Ishikawa (cell line): ENCODE results near the gene LILRB5.

Experiments
- CEBPB ChIP-seq: IDR thresholded peaks from 2 replicates; pipeline ENCODE4 v1.6.1; 2012
- CREB1 ChIP-seq: IDR thresholded peaks from 2 replicates; pipeline ENCODE4 v1.6.1; 2012; ENCODE audit warnings: low read depth
- EGR1 ChIP-seq: IDR thresholded peaks from 2 replicates; pipeline ENCODE4 v1.6.1; 2012
- EP300 ChIP-seq: IDR thresholded peaks from 2 replicates; pipeline ENCODE4 v1.6.1; 2012; ENCODE audit warnings: borderline replicate concordance
- FOXM1 ChIP-seq: IDR thresholded peaks from 2 replicates; pipeline ENCODE4 v1.6.1; 2012; ENCODE audit warnings: low read depth, borderline replicate concordance
- NFIC ChIP-seq: IDR thresholded peaks from 2 replicates; pipeline ENCODE4 v1.6.1; 2012
- RAD21 ChIP-seq: IDR thresholded peaks from 2 replicates; pipeline ENCODE4 v1.6.1; 2012; ENCODE audit warnings: low read depth
- REST ChIP-seq: IDR thresholded peaks from 2 replicates; pipeline ENCODE4 v1.6.1; 2012; ENCODE audit warnings: low read depth, mild to moderate bottlenecking
- TAF1 ChIP-seq: IDR thresholded peaks from 2 replicates; pipeline ENCODE4 v1.6.1; 2012; ENCODE audit warnings: low read depth, mild to moderate bottlenecking
- TCF12 ChIP-seq: IDR thresholded peaks from 2 replicates; pipeline ENCODE4 v1.6.1; 2012; ENCODE audit warnings: low read depth
- TEAD4 ChIP-seq: IDR thresholded peaks from 2 replicates; pipeline ENCODE4 v1.6.1; 2012
- USF1 ChIP-seq: IDR thresholded peaks from 2 replicates; pipeline ENCODE4 v1.6.1; 2012
- YY1 ChIP-seq: IDR thresholded peaks from 2 replicates; pipeline ENCODE4 v1.6.1; 2012; ENCODE audit warnings: low read depth
- ZBTB7A ChIP-seq: IDR thresholded peaks from 2 replicates; pipeline ENCODE4 v1.6.1; 2012; ENCODE audit warnings: low read depth
- TF ChIP-seq, protein P1 (sequence below): IDR thresholded peaks from 2 replicates; pipeline ENCODE4 v1.6.1; 2012

Gene LILRB5

DNA sequence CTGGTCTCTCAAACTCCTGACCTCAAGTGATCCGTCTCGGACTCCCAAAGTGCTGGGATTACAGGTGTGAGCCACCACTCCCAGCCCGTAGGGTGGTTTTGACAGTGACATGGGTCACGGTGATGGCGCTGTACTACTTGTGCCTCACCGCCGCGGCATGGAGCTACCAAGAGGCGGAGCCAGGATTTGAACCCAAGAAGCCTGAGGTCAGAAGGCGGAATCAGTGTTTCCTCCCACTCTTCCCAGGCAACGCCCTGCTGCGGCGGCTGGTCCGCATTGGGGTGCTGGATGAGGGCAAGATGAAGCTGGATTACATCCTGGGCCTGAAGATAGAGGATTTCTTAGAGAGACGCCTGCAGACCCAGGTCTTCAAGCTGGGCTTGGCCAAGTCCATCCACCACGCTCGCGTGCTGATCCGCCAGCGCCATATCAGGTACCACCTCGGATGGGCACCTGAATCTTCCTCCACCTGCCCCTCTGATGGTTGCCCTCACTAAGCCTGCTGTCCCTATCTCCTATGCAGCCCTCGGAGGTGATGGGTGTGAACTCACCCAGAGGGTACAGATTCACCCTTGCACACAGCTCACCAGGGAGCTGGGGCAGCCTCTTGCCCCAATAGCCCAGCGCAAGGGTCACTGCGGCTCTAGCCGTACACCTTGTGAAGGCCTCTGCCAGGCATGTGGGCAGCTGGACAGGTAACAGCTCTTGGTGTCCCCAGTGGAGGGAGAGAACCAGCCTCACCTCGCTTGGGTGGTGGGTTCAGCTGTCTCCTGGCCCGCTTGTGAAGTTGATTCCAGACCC is 50.8 kb downstream of the LILRB5 start:
- TF ChIP-seq EGR1: no peak
- no peak for TF ChIP-seq NFIC
- no peak for TF ChIP-seq ZBTB7A
- no peak for TF ChIP-seq YY1
- TF ChIP-seq FOXM1: no peak

GRCh38 chr19:54204767-54205468 is 52.2 kb downstream of the LILRB5 start:
- no peak for TF ChIP-seq USF1
- no peak for TF ChIP-seq EGR1
- no peak for TF ChIP-seq EP300
- TF ChIP-seq FOXM1: no peak
- no peak for TF ChIP-seq TAF1
- TF ChIP-seq, protein P1, sequence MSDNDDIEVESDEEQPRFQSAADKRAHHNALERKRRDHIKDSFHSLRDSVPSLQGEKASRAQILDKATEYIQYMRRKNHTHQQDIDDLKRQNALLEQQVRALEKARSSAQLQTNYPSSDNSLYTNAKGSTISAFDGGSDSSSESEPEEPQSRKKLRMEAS: no peak
- no peak for TF ChIP-seq YY1
- no peak for TF ChIP-seq ZBTB7A
- TF ChIP-seq CREB1: no peak
- TF ChIP-seq TCF12: no peak
- no peak for TF ChIP-seq REST
- no peak for TF ChIP-seq TEAD4
- no peak for TF ChIP-seq RAD21
- TF ChIP-seq CEBPB: no peak
- no peak for TF ChIP-seq NFIC

GRCh38 chr19:54203151-54203611 is 53.9 kb downstream of the LILRB5 start:
- no peak for TF ChIP-seq EP300

DNA sequence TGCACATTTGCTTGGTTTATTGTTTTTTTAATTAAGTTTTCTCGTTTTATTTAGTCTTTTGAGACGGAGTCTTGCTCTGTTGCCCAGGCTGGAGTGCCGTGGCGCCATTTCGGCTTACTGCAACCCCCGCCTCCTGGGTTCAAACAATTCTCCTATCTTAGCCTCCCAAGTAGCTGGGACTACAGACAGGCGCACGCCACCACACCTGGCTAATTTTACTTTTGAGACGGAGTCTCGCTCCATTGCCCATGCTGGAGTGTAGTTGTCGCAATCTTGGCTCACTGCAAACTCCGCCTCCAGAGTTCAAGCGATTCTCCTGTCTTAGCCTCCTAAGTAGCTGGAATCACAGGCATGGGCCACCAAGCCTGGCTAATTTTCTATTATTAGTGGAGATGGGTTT is 55.1 kb downstream of the LILRB5 start:
- TF ChIP-seq EP300: no peak
- TF ChIP-seq EGR1: no peak
- TF ChIP-seq YY1: no peak
- TF ChIP-seq TEAD4: no peak
- TF ChIP-seq CEBPB: no peak
- TF ChIP-seq CREB1: no peak
- no peak for TF ChIP-seq TCF12
- TF ChIP-seq NFIC: no peak
- TF ChIP-seq TAF1: no peak
- TF ChIP-seq, protein P1: no peak

DNA sequence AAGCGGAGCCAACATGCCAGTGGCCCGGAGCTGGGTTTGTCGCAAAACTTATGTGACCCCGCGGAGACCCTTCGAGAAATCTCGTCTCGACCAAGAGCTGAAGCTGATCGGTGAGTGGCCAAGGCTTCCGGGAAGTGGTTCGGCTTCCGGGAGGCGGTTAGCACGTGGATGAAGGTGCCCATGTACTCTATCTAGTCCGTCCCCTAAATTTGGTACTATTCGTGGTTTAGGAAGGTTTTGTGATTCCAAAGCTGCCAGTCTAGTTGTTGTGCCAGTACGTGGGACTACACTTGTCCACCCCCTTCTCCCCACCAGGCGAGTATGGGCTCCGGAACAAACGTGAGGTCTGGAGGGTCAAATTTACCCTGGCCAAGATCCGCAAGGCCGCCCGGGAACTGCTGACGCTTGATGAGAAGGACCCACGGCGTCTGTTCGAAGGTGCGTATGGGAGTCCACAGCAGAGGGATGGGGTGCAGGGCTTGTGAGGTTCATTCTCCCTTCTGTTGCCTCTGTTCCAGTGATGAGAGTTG is 55.8 kb downstream of the LILRB5 start:
- no peak for TF ChIP-seq CREB1
- no peak for TF ChIP-seq REST
- no peak for TF ChIP-seq NFIC
- no peak for TF ChIP-seq EP300
- no peak for TF ChIP-seq CEBPB
- no peak for TF ChIP-seq TEAD4
